AG10803 (cell line): ENCODE measurements around the gene NNT.
"Not testable (repeated sequence)": the region's sequence is repeated elsewhere in the genome, so short reads cannot be mapped to it uniquely, and the experiment has no call there.

Experiments
- DNase-seq: peaks from one replicate; pipeline ENCODE4 v3.0.0; 2010; ENCODE audit warnings: low read depth
- H3K4me3 ChIP-seq: 2 replicates; pipeline ENCODE4 v1.5.1; 2011; ENCODE audit warnings: mild to moderate bottlenecking, low read length, control low read depth
- TF ChIP-seq, protein P1 (sequence below): conservative IDR thresholded peaks from 2 replicates; pipeline ENCODE4 v1.5.1; 2011; ENCODE audit warnings: mild to moderate bottlenecking, low read length, control low read depth, inconsistent platforms

Gene NNT

DNA sequence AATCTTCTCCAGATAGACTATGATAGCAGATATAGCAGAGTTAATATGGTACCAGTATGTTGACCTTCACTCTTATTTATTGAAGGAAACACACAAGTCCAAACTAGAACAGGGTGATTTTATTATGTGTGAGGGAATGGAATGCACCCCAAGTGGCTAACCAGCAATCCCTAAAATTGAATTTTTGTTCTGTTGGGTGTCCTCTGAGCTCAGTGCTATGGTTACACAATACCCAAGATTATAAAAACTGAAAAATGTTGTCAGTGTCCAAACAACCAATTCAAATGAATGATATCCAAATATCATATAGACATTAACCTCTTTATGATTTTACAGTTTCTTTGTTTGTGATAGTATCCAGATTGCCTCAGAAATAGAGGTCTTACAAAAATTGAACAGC, 60.9 kb downstream of the NNT start:
- no peak overlapping the region for H3K4me3 ChIP-seq
- peak; percentile 68 for DNase-seq
- TF ChIP-seq, protein P1, sequence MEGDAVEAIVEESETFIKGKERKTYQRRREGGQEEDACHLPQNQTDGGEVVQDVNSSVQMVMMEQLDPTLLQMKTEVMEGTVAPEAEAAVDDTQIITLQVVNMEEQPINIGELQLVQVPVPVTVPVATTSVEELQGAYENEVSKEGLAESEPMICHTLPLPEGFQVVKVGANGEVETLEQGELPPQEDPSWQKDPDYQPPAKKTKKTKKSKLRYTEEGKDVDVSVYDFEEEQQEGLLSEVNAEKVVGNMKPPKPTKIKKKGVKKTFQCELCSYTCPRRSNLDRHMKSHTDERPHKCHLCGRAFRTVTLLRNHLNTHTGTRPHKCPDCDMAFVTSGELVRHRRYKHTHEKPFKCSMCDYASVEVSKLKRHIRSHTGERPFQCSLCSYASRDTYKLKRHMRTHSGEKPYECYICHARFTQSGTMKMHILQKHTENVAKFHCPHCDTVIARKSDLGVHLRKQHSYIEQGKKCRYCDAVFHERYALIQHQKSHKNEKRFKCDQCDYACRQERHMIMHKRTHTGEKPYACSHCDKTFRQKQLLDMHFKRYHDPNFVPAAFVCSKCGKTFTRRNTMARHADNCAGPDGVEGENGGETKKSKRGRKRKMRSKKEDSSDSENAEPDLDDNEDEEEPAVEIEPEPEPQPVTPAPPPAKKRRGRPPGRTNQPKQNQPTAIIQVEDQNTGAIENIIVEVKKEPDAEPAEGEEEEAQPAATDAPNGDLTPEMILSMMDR: no peak

- DNase-seq: peak; percentile 78
- no peak overlapping the region for H3K4me3 ChIP-seq
- TF ChIP-seq, protein P1: no peak
Observed at GRCh38 chr5:43664501-43665040, 61.6 kb downstream of the NNT start.

GRCh38 chr5:43665749-43666148, 62.8 kb downstream of the NNT start:
- DNase-seq, H3K4me3 ChIP-seq: not testable (repeated sequence)

DNA sequence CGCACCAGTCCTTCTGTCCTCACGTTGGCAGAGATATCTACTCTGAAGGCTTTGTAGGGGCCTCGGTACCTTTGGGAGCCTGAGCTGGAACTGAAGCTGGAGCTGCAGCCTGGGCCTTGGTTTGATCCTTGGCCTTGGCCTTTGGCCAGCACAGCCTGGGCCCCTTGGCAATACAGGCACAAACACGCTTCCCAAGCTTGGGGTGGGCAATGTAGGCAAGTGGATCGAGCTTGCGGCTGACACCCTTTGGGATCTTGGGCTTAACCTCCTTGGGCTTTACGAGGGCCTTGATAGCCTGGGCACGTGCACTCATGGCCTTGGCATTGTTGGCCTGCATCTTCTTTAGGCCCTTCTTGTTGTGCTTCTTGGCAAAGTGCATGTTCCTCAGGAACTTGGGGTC, 63.7 kb downstream of the NNT start:
- not testable (repeated sequence) for DNase-seq

DNA sequence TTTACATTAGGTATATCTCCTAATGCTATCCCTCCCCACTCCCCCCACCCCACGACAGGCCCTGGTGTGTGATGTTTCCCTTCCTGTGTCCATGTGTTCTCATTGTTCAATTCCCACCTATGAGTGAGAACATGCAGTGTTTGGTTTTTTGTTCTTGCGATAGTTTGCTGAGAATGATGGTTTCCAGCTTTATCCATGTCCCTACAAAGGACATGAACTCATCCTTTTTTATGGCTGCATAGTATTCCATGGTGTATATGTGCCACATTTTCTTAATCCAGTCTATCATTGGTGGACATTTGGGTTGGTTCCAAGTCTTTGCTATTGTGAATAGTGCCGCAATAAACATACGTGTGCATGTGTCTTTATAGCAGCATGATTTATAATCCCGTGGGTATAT, 64.4 kb downstream of the NNT start:
- not testable (repeated sequence) for H3K4me3 ChIP-seq, DNase-seq

More for the DNA sequence above, 63.7 kb downstream of the NNT start:
- not testable (repeated sequence) for H3K4me3 ChIP-seq

- peak; percentile 48 for DNase-seq
- TF ChIP-seq, protein P1: 0 out of 2 replicates have a peak, but pooled peaks have one; percentile 5
- no peak overlapping the region for H3K4me3 ChIP-seq
Observed at GRCh38 chr5:43674536-43674935, 71.6 kb downstream of the NNT start.

GRCh38 chr5:43675357-43675756, 72.4 kb downstream of the NNT start:
- TF ChIP-seq, protein P1: no peak
- no peak for DNase-seq
- H3K4me3 ChIP-seq: no peak overlapping the region

GRCh38 chr5:43676083-43676840, 73.3 kb downstream of the NNT start:
- no peak for DNase-seq
- TF ChIP-seq, protein P1: no peak
- no peak overlapping the region for H3K4me3 ChIP-seq
